Activated CD4-positive, alpha-beta memory T cell treated with anti-CD3 and anti-CD28 coated beads, Interleukin-2, amount 10 ng/mL, durations not matched to agents 7 days and 5 days (primary cell): ENCODE data around the gene NFIX. TPM values are rescaled to one million over a fixed set of nuclear protein-coding genes. Genes with fewer than 3 reads are reported as not detected.
A peak's percentile ranks its signal among the peaks of the same experiment; 100 is the strongest.
"Not testable (repeated sequence)": the region's sequence is repeated elsewhere in the genome, so short reads cannot be mapped to it uniquely, and the experiment has no call there.

Experiments
- CTCF ChIA-PET: fragments of 350-600 bp; sonication (Branson Sonifier 250); formaldehyde crosslinking; loops from one replicate; lab custom pipeline; 2021; ENCODE audit warnings: antibody characterized with exemption, inconsistent platforms; lab: Charles Lee
- POLR2A ChIA-PET: fragments of 350-600 bp; sonication (Branson Sonifier 250); formaldehyde crosslinking; loops from one replicate; lab custom pipeline; 2021; ENCODE audit warnings: antibody characterized with exemption; lab: Charles Lee
- DNase-seq: peaks from one replicate; pipeline ENCODE4 v3.0.0-alpha.2; 2020
- H3K27ac Mint-ChIP-seq: one replicate; pipeline ENCODE4 v1.8.0; 2021; ENCODE audit warnings: mild to moderate bottlenecking, mixed read lengths
- H3K27me3 Mint-ChIP-seq: one replicate; pipeline ENCODE4 v1.8.0; 2021; ENCODE audit warnings: mixed read lengths
- H3K36me3 Mint-ChIP-seq: one replicate; pipeline ENCODE4 v1.8.0; 2021; ENCODE audit warnings: low read depth, mixed read lengths
- H3K4me1 Mint-ChIP-seq: one replicate; pipeline ENCODE4 v1.8.0; 2021; ENCODE audit warnings: mixed read lengths
- H3K4me3 Mint-ChIP-seq: one replicate; pipeline ENCODE4 v1.8.0; 2021; ENCODE audit warnings: mild to moderate bottlenecking, mixed read lengths
- H3K9me3 Mint-ChIP-seq: one replicate; pipeline ENCODE4 v1.8.0; 2021; ENCODE audit warnings: mixed read lengths
- total RNA-seq, 2 experiments: library from RNA; stranded (reverse); gene quantifications; one replicate each; pipeline ENCODE4 v1.2.3, GENCODE V29; 2021

Gene NFIX
- total RNA-seq, result under 1 TPM in 1 of 2 experiments, not detected in 1; 0.05 TPM

DNA sequence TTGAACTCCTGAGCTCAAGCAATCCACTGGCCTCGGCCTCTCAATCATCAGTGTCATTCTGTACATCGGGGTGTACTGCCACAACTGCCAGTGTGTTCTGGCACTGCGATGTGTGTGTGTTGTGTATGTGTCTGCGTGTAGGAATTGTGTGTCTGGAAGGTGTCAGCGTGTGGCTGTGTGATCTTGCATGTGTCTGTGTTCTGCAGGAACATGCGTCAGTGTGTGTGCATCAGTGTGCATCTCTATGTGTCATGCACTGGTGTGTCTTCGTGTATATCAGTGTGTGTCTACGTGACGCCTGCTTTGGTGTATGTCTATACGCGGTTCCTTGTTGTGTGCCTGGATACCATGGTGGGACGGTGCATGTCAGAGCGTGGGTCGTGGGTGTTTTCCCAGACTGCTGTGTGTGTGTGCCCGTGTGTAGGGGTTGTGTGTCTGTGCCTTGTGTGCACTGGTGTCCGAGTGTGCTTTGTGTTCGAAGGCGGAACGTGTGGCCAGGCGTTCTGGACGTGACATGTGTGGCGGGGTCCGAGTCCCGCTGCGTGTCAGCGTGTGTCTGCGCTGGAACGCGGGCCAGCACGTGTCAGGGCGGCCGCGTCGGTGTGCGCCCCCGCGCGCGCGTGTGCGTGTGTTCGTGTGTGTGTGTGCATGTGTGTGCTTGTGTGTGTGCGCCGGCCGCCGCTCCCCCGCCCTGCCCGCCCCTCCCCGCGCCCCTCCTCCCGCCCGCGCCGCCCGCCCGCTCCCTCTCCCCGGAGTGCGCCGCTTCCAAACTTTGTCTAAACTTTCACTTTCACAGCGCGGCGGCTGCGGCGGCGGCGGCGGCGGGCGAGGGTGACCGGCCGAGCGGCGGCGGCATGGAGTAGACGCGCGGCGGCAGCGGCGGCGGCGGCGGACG is at the start of gene NFIX:
NFIX (plus strand) TSS at position 775 of the 895 bp plus-strand sequence. CDS start 363 bp downstream, outside the sequence.
- ChIA-PET POLR2A (no interaction called here), CTCF (no interaction called here)
- DNase-seq, result peak; percentile 46

DNA sequence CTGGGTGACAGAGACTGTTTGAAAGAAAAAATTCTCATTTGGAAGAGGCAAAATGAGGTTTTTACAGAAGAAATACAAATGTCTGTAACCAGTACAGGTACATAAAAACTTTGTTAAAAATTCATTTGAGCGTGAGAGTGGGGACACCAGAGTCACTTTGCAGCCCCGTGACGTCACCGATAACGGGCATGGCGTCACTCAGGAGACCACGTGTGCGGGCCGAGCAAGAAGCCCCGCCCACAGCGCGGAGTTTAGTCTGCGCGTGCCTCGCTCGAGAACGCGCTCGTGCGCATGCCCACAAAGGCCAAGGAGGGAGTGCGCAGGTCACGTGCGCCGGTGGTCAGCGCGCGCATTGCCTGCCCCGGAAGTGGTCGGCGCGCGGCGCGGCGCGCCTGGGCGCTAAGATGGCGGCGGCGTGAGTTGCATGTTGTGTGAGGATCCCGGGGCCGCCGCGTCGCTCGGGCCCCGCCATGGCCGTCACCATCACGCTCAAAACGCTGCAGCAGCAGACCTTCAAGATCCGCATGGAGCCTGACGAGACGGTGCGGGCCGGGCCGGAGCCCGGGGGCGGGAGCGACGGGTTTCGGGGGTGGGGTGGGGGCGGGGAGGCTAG is 49.7 kb upstream of the NFIX start, which contains the start of gene RAD23A:
RAD23A (plus strand) TSS at position 384 of the 613 bp plus-strand sequence; CDS start at position 471, 87 bp downstream.
- Mint-ChIP-seq H3K4me1 (peaks cover 76% of the 10 kb centered on the region), H3K27me3 (no peaks in the 10 kb centered on the region), H3K36me3 (peaks cover 85% of the 10 kb centered on the region), H3K9me3 (no peaks in the 10 kb centered on the region), H3K4me3 (peak within 1 kb of the TSS; percentile 92), H3K27ac (peak within 1 kb of the TSS; percentile 92)
- peak; percentile 99 for DNase-seq
- CTCF ChIA-PET, result interaction anchor here (0.9 to 1.3 kb wide), 3 partner anchors 9 to 60 kb away, joined by 4 to 14 read pairs (median 4); no protein-coding TSS in a partner anchor
- POLR2A ChIA-PET, result interaction anchor here (0.9 to 5.4 kb wide), 6 partner anchors 8 to 65 kb away, joined by 5 to 43 read pairs (median 10); partner anchors contain the start of genes CALR, DNASE2, FARSA and GADD45GIP1

More for the DNA sequence above, at the start of gene NFIX:
- H3K9me3 Mint-ChIP-seq, result no peaks in the 10 kb centered on the region
- peaks cover 50% of the 10 kb centered on the region for H3K27me3 Mint-ChIP-seq
- H3K4me3 Mint-ChIP-seq, result peak within 1 kb of the TSS; percentile 74
- H3K27ac Mint-ChIP-seq, result no peak within 1 kb of the TSS
- peaks cover 3% of the 10 kb centered on the region for H3K36me3 Mint-ChIP-seq
- H3K4me1 Mint-ChIP-seq, result peaks cover 6% of the 10 kb centered on the region

- Mint-ChIP-seq H3K27me3 (no peaks in the 10 kb centered on the region), H3K36me3 (peaks cover 85% of the 10 kb centered on the region), H3K9me3 (no peaks in the 10 kb centered on the region), H3K4me3 (peak overlapping the region; percentile 92), H3K4me1 (peaks cover 76% of the 10 kb centered on the region), H3K27ac (peak overlapping the region; percentile 85)
- ChIA-PET CTCF (interaction anchor here (0.9 to 1.3 kb wide), 3 partner anchors 9 to 61 kb away, joined by 4 to 14 read pairs (median 4); no protein-coding TSS in a partner anchor), POLR2A (interaction anchor here (0.6 to 5.4 kb wide), 7 partner anchors 9 to 154 kb away, joined by 3 to 43 read pairs (median 9); partner anchors contain the start of genes CALR, DNASE2, FARSA and GADD45GIP1)
- peak; percentile 61 for DNase-seq
These were observed 49.1 kb upstream of the NFIX start for GRCh38 chr19:12946092-12946721.

GRCh38 chr19:12946731-12947496 is 48.4 kb upstream of the NFIX start:
- Mint-ChIP-seq H3K36me3 (peaks cover 85% of the 10 kb centered on the region), H3K4me1 (peaks cover 71% of the 10 kb centered on the region)
- POLR2A ChIA-PET, result interaction anchor here (0.6 to 5.4 kb wide), 9 partner anchors 8 to 155 kb away, joined by 3 to 43 read pairs (median 7); partner anchors contain the start of genes CALR, DNASE2, FARSA and GADD45GIP1

DNA sequence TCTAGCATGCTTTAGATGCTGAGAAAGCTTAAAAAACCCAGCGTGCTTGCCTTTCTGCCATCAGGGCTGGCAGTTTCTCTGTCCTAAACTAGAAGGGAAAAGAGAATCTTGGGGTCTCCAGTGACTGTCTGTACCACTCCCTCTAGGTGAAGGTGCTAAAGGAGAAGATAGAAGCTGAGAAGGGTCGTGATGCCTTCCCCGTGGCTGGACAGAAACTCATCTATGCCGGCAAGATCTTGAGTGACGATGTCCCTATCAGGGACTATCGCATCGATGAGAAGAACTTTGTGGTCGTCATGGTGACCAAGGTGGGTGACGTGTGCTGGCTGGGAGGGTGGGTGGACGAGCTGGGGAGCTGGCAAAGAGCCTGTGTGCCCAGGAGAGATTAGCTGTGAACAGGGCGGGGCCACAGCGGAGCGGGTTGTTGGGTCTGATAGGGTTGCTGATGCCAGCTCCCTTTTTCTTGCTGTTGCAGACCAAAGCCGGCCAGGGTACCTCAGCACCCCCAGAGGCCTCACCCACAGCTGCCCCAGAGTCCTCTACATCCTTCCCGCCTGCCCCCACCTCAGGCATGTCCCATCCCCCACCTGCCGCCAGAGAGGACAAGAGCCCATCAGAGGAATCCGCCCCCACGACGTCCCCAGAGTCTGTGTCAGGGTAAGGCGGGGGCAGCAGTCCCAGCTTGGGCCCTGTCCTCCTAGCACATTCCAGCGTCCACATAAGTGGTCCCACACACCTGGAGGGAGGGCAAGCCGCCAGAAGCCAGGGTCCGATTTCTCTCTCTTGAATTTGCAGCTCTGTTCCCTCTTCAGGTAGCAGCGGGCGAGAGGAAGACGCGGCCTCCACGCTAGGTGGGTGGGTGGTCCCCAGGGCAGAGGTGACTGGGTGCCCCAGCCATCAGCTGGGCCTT is 47.3 kb upstream of the NFIX start:
- H3K27ac Mint-ChIP-seq, result no peak overlapping the region
- H3K4me3 Mint-ChIP-seq, result no peak overlapping the region
- ChIA-PET CTCF (interaction anchor here (1.4 to 1.8 kb wide), 2 partner anchors 17 to 114 kb away, joined by 3 to 8 read pairs; no protein-coding TSS in a partner anchor), POLR2A (interaction anchor here (0.9 to 5.4 kb wide), 5 partner anchors 7 to 156 kb away, joined by 3 to 43 read pairs (median 6); partner anchors contain the start of genes FARSA, GADD45GIP1 and JUNB)
- H3K36me3 Mint-ChIP-seq, result peaks cover 83% of the 10 kb centered on the region
- H3K27me3 Mint-ChIP-seq, result no peaks in the 10 kb centered on the region
- no peaks in the 10 kb centered on the region for H3K9me3 Mint-ChIP-seq
- no peak for DNase-seq
- H3K4me1 Mint-ChIP-seq, result peaks cover 62% of the 10 kb centered on the region

More at GRCh38 chr19:12946731-12947496, 48.4 kb upstream of the NFIX start:
- Mint-ChIP-seq H3K9me3 (no peaks in the 10 kb centered on the region), H3K27ac (peak overlapping the region; percentile 85), H3K27me3 (no peaks in the 10 kb centered on the region), H3K4me3 (peak overlapping the region; percentile 92)
- DNase-seq, result no peak
- CTCF ChIA-PET, result interaction anchor here (0.9 to 1.8 kb wide), 5 partner anchors 8 to 115 kb away, joined by 3 to 14 read pairs (median 4); no protein-coding TSS in a partner anchor

- H3K9me3 Mint-ChIP-seq, result no peaks in the 10 kb centered on the region
- ChIA-PET POLR2A (interaction anchor here (1.5 to 5.4 kb wide), 2 partner anchors 6 to 157 kb away, joined by 6 to 43 read pairs; partner anchors contain the start of genes GADD45GIP1 and JUNB), CTCF (interaction anchor here (1.0 to 1.8 kb wide), 3 partner anchors 17 to 113 kb away, joined by 3 to 8 read pairs (median 3); no protein-coding TSS in a partner anchor)
- no peak overlapping the region for H3K4me3 Mint-ChIP-seq
- H3K36me3 Mint-ChIP-seq, result peaks cover 82% of the 10 kb centered on the region
- DNase-seq, result no peak
- no peak overlapping the region for H3K27ac Mint-ChIP-seq
- peaks cover 56% of the 10 kb centered on the region for H3K4me1 Mint-ChIP-seq
- no peaks in the 10 kb centered on the region for H3K27me3 Mint-ChIP-seq
These were observed 46.5 kb upstream of the NFIX start for GRCh38 chr19:12948612-12949362.

GRCh38 chr19:12949363-12950283 is 45.7 kb upstream of the NFIX start:
- ChIA-PET CTCF (interaction anchor here (1.0 kb wide), 1 partner anchor 16 kb away, joined by 3 read pairs; no protein-coding TSS in a partner anchor), POLR2A (interaction anchor here (0.7 to 1.0 kb wide), 2 partner anchors 17 to 36 kb away, joined by 4 to 6 read pairs; partner anchors contain the start of gene FARSA)
- no peak overlapping the region for H3K4me3 Mint-ChIP-seq
- DNase-seq, result no peak
- no peaks in the 10 kb centered on the region for H3K9me3 Mint-ChIP-seq
- no peaks in the 10 kb centered on the region for H3K27me3 Mint-ChIP-seq
- H3K4me1 Mint-ChIP-seq, result peaks cover 56% of the 10 kb centered on the region
- H3K27ac Mint-ChIP-seq, result no peak overlapping the region
- H3K36me3 Mint-ChIP-seq, result peaks cover 80% of the 10 kb centered on the region

DNA sequence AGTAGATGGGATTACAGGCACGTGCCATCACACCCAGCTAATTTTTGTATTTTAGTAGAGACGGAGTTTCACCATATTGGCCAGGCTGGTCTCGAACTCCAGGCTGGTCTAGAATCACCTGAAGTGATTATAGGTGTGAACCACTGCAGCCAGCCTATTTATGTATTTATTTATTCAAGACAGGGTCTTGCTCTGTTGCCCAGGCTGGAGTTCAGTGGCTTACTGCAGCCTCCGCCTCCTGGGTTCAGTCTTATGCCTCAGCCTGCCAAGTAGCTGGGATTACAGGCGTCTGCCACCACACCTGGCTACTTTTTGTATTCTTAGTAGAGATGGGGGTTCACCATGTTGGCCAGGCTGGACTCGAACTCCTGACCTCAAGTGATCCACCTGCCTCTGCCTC is 43.2 kb upstream of the NFIX start:
- CTCF ChIA-PET, result interaction anchor here (5.4 kb wide), 1 partner anchor 13 kb away, joined by 45 read pairs; no protein-coding TSS in a partner anchor
- not testable (repeated sequence) for H3K9me3 Mint-ChIP-seq, H3K27me3 Mint-ChIP-seq, H3K4me3 Mint-ChIP-seq, DNase-seq
- peaks cover 55% of the 10 kb centered on the region for H3K4me1 Mint-ChIP-seq
- H3K27ac Mint-ChIP-seq, result peak overlapping the region; percentile 23
- H3K36me3 Mint-ChIP-seq, result peaks cover 69% of the 10 kb centered on the region
- POLR2A ChIA-PET, result interaction anchor here (1.0 to 2.4 kb wide), 3 partner anchors 14 to 67 kb away, joined by 3 to 8 read pairs (median 4); no protein-coding TSS in a partner anchor

GRCh38 chr19:12952488-12953137 is 42.7 kb upstream of the NFIX start:
- H3K36me3 Mint-ChIP-seq, result peaks cover 68% of the 10 kb centered on the region
- no peaks in the 10 kb centered on the region for H3K9me3 Mint-ChIP-seq
- CTCF ChIA-PET, result interaction anchor here (1.4 to 5.4 kb wide), 2 partner anchors 12 to 67 kb away, joined by 3 to 45 read pairs; no protein-coding TSS in a partner anchor

More at GRCh38 chr19:12952488-12953137, 42.7 kb upstream of the NFIX start:
- DNase-seq, result no peak
- Mint-ChIP-seq H3K27ac (no peak overlapping the region), H3K4me3 (no peak overlapping the region), H3K4me1 (peaks cover 51% of the 10 kb centered on the region), H3K27me3 (no peaks in the 10 kb centered on the region)
- POLR2A ChIA-PET, result interaction anchor here (1.0 to 5.1 kb wide), 5 partner anchors 6 to 68 kb away, joined by 3 to 43 read pairs (median 4); partner anchors contain the start of gene RAD23A
